Transverse colon (tissue), 4 donors: ENCODE results near the gene SHF. TPM values are rescaled to one million over a fixed set of nuclear protein-coding genes. Genes with fewer than 3 reads are reported as not detected.

Experiments
- DNase-seq: peaks from one replicate; pipeline ENCODE4 v3.0.0-alpha.2; 2019
- H3K27ac ChIP-seq, 4 donors: fragments of 200-600 bp; sonication (generic); 2 replicates each; pipeline ENCODE4 v1.5.1; 2016 to 2018; ENCODE audit warnings: inconsistent platforms in 4 of 4
- H3K27me3 ChIP-seq: fragments of 200-600 bp; sonication (generic); 2 replicates; pipeline ENCODE4 v1.5.1; 2017; ENCODE audit warnings: inconsistent platforms
- H3K36me3 ChIP-seq, 4 donors: fragments of 200-600 bp; sonication (generic); 2 replicates each; pipeline ENCODE4 v1.5.1; 2017 to 2019; ENCODE audit warnings: inconsistent platforms in 4 of 4
- H3K4me1 ChIP-seq, 4 donors: fragments of 200-600 bp; sonication (generic); 2 replicates each; pipeline ENCODE4 v1.5.1; 2017 to 2020; ENCODE audit warnings: inconsistent platforms in 4 of 4
- H3K4me3 ChIP-seq, 4 donors: fragments of 200-600 bp; sonication (generic); 1 replicate in 1 of 4; 2 replicates in 3 of 4; pipeline versions ENCODE4 v1.5.1 to v1.6.1; 2017 to 2019; ENCODE audit warnings: inconsistent platforms in 4 of 4
- H3K9me3 ChIP-seq, 2 donors: fragments of 200-600 bp; sonication (generic); 2 replicates each; pipeline ENCODE4 v1.5.1; 2017 to 2019; ENCODE audit warnings: inconsistent platforms in 2 of 2
- EP300 ChIP-seq: sonication (generic); formaldehyde crosslinking; IDR thresholded peaks from one replicate; pipeline ENCODE4 v1.6.1; 2017; ENCODE audit warnings: antibody characterized with exemption, low read depth
- POLR2A ChIP-seq: fragments of 450-650 bp; IDR thresholded peaks from one replicate; pipeline ENCODE4 v1.6.1; 2016; ENCODE audit warnings: antibody characterized with exemption, mild to moderate bottlenecking, moderate library complexity
- POLR2AphosphoS5 ChIP-seq, 3 donors: sonication (generic); formaldehyde crosslinking; IDR thresholded peaks; one replicate each; pipeline ENCODE4 v1.6.1; 2016; ENCODE audit warnings: antibody characterized with exemption in 3 of 3
- WGBS, 2 donors: methylation state at CpG; one replicate each; pipeline ENCODE4 v1.1.5; 2018; ENCODE audit warnings: low coverage in 1 of 2; 5-methylcytosine and 5-hydroxymethylcytosine counted together
- in situ Hi-C, 4 donors: fragments of 200-750 bp; cut with MboI; loops; one replicate each; pipeline versions ENCODE4 v1.15.0 to v1.15.1; 2017; ENCODE audit warnings: low sequenced_read_pairs in 3 of 4, low pct_ligation_motif_present in 1 of 4, low pct_unique_long_range_greater_than_20kb in 1 of 4
- intact Hi-C: fragments of 100-400 bp; cut with DNase I; formaldehyde crosslinking; loops from one replicate; pipeline ENCODE4 v1.15.1; 2023; ENCODE audit warnings: low total_unique reads
- total RNA-seq, 4 donors: library from RNA; depleted of rRNA; stranded (reverse); fragments of >200 nt; gene quantifications; one replicate each; pipeline ENCODE4 v1.1.0, GENCODE V29; 2016
- TF ChIP-seq, protein P1 (sequence below), 5 experiments: fragments of 200-600 bp in 3 of 5; fragments of 450-650 bp in 2 of 5; sonication (generic) in 3 of 5; IDR thresholded peaks; 1 replicate in 2 of 5; 2 replicates in 3 of 5; pipeline ENCODE4 v1.5.1; 2016 to 2017; ENCODE audit warnings: antibody characterized with exemption in 5 of 5, inconsistent platforms in 3 of 5, mild to moderate bottlenecking in 2 of 5, moderate library complexity in 1 of 5

Gene SHF
- total RNA-seq, 4 donors from 2014 or later = 3.7 to 9.8 (median 7.4) TPM; not detected in 1

DNA sequence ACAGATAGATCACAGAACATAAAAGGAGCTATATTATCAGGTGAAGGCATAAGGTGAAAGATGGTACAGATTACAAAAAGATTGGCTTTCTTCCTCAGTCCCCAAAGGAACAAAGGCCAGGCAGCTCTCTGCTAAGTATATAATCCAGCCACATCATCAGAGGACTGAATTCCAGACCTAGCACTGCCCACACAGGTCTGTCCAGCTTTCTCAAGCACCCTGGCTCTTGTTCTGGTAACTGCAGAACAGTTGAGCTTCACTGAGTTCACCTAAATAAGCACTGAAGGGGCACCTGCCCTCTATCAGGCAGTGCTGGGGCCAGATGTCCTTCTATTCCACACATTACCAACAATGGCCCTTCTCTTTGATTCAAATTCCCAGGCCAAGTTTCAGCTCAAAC lies 64.4 kb downstream of the SHF start:
- TF ChIP-seq POLR2AphosphoS5 (IDR thresholded peaks at IDR 0.05) (no peak), POLR2A (no peak), EP300 (no peak)
- TF ChIP-seq, protein P1, sequence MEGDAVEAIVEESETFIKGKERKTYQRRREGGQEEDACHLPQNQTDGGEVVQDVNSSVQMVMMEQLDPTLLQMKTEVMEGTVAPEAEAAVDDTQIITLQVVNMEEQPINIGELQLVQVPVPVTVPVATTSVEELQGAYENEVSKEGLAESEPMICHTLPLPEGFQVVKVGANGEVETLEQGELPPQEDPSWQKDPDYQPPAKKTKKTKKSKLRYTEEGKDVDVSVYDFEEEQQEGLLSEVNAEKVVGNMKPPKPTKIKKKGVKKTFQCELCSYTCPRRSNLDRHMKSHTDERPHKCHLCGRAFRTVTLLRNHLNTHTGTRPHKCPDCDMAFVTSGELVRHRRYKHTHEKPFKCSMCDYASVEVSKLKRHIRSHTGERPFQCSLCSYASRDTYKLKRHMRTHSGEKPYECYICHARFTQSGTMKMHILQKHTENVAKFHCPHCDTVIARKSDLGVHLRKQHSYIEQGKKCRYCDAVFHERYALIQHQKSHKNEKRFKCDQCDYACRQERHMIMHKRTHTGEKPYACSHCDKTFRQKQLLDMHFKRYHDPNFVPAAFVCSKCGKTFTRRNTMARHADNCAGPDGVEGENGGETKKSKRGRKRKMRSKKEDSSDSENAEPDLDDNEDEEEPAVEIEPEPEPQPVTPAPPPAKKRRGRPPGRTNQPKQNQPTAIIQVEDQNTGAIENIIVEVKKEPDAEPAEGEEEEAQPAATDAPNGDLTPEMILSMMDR (IDR thresholded peaks at IDR 0.05) = no peak
- peaks cover 79% of the 10 kb centered on the region for H3K27me3 ChIP-seq
- H3K36me3 ChIP-seq = no peaks in the 10 kb centered on the region
- H3K9me3 ChIP-seq = no peaks in the 10 kb centered on the region
- no peak overlapping the region for H3K27ac ChIP-seq
- no peak for DNase-seq
- intact Hi-C loops = no loop called here
- in situ Hi-C loops = loop anchor here in 1 of 4 donors (25.0 kb wide), 1 partner anchor 161 kb away; the partner anchor contains the start of gene TERB2
- no peaks in the 10 kb centered on the region for H3K4me1 ChIP-seq
- H3K4me3 ChIP-seq = no peak overlapping the region

- H3K4me1 ChIP-seq = peaks cover 0 to 3% (median 1%) of the 10 kb centered on the region in 4 donors
- no peaks in the 10 kb centered on the region for H3K9me3 ChIP-seq
- in situ Hi-C loops (loop anchor here in 1 of 4 donors (25.0 kb wide), 1 partner anchor 160 kb away; the partner anchor contains the start of gene TERB2), intact Hi-C loops (no loop called here)
- DNase-seq = no peak
- H3K36me3 ChIP-seq = no peaks in the 10 kb centered on the region
- H3K4me3 ChIP-seq = no peak overlapping the region
- peaks cover 74% of the 10 kb centered on the region for H3K27me3 ChIP-seq
- TF ChIP-seq EP300 (no peak), POLR2AphosphoS5 (IDR thresholded peaks at IDR 0.05) (no peak), POLR2A (no peak)
- TF ChIP-seq, protein P1 (IDR thresholded peaks at IDR 0.05) = no peak
- no peak overlapping the region for H3K27ac ChIP-seq
- 57 to 82% methylated on average over 1 to 7 of the region's 7 CpGs for WGBS, 2 donors
Measured at GRCh38 chr15:45122719-45123118, 65.0 kb downstream of the SHF start.

- Histone ChIP-seq H3K4me1 (peaks cover 3 to 11% (median 5%) of the 10 kb centered on the region in 4 donors), H3K36me3 (no peaks in the 10 kb centered on the region), H3K27ac (no peak overlapping the region), H3K27me3 (peaks cover 76% of the 10 kb centered on the region), H3K9me3 (no peaks in the 10 kb centered on the region), H3K4me3 (no peak overlapping the region)
- 70 to 71% methylated on average over 1 to 9 of the region's 9 CpGs for WGBS, 2 donors
- in situ Hi-C loops = loop anchor here in 1 of 4 donors (25.0 kb wide), 1 partner anchor 160 kb away; the partner anchor contains the start of gene TERB2
- TF ChIP-seq EP300 = no peak
- TF ChIP-seq, protein P1 (IDR thresholded peaks at IDR 0.05) = no peak
- no peak for TF ChIP-seq POLR2A
- no peak for TF ChIP-seq POLR2AphosphoS5 (IDR thresholded peaks at IDR 0.05)
- intact Hi-C loops = no loop called here
- DNase-seq = no peak
Measured at GRCh38 chr15:45121706-45122417, 65.9 kb downstream of the SHF start.

GRCh38 chr15:45121020-45121419 lies 66.7 kb downstream of the SHF start:
- WGBS, 2 donors = 55% methylated on average over 3 of the region's 3 CpGs; no CpG with 5 or more reads in 1 of the 2 donors
- in situ Hi-C loops (loop anchor here in 1 of 4 donors (25.0 kb wide), 1 partner anchor 159 kb away; the partner anchor contains the start of gene TERB2), intact Hi-C loops (no loop called here)
- H3K4me3 ChIP-seq = no peak overlapping the region
- peaks cover 7 to 18% (median 9%) of the 10 kb centered on the region in 4 donors for H3K4me1 ChIP-seq
- no peaks in the 10 kb centered on the region for H3K9me3 ChIP-seq
- H3K27me3 ChIP-seq = peaks cover 76% of the 10 kb centered on the region
- no peaks in the 10 kb centered on the region for H3K36me3 ChIP-seq
- no peak overlapping the region for H3K27ac ChIP-seq
- no peak for TF ChIP-seq EP300
- no peak for DNase-seq
